ENCODE data around the gene ARID4B.
"Not testable (repeated sequence)": the region's sequence is repeated elsewhere in the genome, so short reads cannot be mapped to it uniquely, and the experiment has no call there.

The ARID4B gene

DNA sequence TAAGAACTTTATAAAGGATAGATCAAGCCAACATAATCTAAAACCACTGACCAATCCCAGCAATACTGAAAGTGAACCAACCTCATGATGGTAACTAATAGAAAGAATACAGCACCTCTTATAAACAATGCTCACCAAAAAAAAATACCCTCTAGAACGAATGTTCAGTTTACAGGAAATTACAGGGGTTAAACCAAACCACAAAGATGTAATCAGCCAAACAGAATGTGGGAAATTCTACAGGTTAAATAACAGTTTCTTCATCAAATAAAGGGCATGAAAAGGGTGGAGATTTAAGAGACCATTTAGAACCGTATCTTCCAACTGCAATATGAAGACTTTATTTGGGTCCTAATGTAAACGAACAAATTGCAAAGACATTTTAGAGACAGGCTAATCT, 30.4 kb downstream of the ARID4B start:
- DNase-seq: no peak

DNA sequence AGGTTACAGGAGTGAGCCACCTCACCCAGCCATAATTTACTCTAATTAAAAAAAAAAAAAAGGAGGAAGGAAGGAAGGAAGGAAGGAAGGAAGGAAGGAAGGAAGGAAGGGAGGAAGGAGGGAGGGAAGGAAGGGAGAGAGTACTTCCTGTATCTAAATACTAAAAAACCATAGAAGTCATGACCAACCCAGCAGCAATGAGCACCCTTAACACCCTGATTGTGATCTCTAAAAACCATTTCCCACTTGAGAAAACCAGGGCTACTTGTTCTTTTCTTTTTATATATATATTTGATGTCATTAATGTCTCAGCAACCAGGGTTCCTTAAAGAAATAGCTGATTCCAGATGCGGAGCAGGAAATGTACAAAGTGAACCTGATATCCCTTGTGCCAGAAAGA, 31.2 kb downstream of the ARID4B start:
- DNase-seq: no peak

- DNase-seq: no peak
Observed at GRCh38 chr1:235295902-235296350, 32.1 kb downstream of the ARID4B start.

GRCh38 chr1:235293322-235293942, 34.5 kb downstream of the ARID4B start:
- DNase-seq: no peak

GRCh38 chr1:235292790-235293189, 35.2 kb downstream of the ARID4B start:
- DNase-seq: no peak

DNA sequence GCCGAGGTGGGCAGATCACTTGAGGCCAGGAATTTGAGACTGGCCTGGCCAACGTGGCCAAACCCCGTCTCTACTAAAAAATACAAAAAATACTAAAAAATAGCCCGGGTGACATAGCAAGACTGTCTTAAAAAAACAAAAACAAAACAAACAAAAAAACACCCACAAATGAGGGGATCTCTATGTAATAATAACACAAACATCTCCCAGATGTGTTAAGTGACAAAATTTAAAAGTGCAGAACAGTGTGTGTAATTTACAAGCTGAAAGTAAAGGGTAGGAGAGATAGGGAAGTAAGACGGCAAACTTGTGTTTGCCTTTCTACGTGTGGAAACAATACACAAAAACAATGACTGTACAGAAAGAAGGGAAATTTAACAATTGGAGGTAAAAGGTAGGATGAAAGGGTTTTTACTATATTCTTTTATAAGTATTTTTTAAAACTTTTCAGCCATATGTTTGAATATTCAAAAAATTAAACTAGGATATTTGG, 36.3 kb downstream of the ARID4B start:
- DNase-seq: no peak

- no peak for DNase-seq
Observed at GRCh38 chr1:235290740-235291502, 37.1 kb downstream of the ARID4B start.

DNA sequence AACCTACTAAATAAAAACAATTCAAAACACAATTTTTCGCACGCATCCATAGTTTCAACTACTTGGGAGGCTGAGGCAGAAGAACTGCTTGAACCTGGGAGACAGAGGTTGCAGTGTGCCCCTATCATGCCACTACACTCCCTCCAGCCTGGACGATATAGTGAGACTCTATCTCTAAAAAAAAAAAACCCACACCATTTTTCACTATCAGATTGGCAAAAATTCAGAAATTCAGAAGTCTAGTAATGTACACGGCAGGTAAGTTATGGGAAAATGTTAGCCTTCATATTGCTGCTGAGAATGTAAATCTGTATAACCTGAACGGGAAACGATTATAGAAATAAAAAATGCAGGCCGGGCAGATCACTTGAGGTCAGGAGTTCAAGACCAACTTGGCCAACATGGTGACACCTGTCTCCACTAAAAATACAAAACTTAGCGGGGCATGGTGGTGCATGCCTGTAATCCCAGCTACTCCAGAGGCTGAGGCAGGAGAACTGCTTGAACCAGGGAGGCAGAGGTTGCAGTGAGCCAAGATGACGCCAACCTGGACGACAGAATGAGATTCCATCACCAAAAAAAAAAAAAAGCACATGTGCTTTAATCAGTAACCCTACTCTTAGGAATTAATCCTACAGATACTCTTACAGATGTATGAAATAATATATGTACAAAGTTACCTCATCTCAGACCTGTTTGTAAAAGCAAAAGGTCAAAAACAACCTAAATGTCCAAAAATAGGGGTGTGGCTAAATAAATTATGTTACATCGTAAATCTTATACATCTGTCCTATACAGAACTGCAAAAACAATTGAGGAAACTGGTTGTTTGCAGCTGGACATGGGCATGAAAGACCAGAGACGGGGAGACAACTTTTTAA, 37.9 kb downstream of the ARID4B start:
- DNase-seq: no peak

DNA sequence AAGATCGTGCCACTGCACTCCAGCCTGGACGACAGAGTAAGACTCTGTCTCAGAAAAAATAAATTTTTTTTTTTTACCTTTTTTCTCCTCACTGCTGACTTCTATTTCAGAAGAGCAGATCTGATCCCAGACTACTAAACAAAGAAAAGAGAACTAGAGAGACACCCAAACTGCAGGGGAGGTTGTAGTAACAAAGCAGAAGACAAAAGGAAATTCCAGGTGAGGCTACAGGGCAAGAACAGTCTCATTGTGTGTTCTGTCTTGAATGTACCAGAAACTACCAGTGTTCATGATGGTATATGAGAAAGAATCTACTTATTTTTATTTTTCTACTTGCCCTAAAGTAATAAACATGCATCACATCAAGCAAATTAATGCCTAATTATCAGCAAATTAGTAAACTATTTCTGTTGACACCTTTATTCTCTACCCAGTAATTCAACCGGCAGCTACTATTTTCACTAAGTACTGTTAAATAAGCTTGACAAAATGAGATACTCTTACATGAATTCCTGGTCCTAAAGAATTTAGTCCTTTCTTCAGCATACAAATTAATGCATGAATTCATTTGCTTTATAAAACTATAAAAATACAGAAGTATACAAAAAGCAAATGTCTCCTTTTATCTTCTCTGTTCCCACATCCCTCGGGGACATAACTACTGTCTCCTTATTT, 40.6 kb downstream of the ARID4B start:
- no peak for DNase-seq

- DNase-seq: no peak
Observed at GRCh38 chr1:235286667-235287066, 41.3 kb downstream of the ARID4B start.

- no peak for DNase-seq
Observed at GRCh38 chr1:235284231-235284769, 43.7 kb downstream of the ARID4B start.

- not testable (repeated sequence) for DNase-seq
Observed at GRCh38 chr1:235283636-235284035, 44.3 kb downstream of the ARID4B start.

DNA sequence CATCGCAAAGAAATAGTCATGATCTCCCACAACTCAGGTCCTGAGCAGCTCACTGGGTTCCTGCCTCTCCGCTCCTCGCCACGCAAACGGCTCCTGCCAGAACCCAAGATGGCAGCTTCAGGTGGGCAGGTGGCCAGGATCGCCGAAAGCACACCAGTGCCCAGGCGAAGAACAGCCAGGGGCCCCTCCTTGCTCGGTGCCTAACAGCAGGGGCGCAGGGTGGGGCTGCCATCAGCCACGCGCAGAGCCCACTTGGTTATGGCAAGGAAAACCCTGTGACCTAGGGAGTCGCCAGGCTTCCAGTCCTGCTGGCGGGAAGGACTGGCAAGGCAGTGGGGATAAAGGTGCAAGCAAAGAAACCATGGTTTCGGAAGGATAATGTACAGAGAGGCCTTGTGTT, 47.5 kb downstream of the ARID4B start:
- no peak for DNase-seq

DNA sequence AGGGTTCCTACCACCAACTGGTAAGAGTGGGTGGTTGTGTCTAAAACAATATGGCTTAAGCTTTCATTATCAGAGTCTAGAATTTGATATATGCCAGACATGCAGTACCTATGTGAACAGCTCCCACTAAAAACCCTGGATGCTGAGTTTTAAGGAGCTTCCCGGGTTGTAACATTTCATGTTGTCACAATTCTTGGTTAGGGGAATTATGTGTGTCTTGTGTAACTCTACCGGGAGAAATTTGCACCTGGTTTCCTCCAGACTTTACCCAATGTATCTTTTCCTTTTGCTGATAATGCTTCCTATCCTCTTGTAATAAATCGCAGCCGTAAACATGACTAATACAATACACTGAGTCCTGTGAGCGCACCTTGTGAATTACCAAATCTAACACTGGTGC, 48.3 kb downstream of the ARID4B start:
- no peak for DNase-seq

DNA sequence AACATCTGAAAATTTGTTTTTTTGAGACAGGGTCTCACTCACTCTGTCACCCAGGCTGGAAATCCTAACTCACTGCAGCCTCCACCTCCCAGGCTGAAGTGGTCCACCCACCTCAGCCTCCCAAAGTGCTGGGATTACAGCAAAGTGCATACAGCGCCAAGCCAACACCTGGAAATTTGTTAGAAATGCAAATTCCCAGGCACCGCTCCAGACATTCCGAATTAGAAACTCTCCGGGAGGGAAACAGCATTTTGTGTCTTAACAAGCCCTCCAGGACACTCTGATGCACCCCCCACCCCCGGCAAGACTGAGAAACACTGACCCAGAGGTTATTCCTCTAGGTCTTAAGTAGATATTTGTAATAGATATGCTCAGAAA, 49.1 kb downstream of the ARID4B start:
- no peak for DNase-seq

DNA sequence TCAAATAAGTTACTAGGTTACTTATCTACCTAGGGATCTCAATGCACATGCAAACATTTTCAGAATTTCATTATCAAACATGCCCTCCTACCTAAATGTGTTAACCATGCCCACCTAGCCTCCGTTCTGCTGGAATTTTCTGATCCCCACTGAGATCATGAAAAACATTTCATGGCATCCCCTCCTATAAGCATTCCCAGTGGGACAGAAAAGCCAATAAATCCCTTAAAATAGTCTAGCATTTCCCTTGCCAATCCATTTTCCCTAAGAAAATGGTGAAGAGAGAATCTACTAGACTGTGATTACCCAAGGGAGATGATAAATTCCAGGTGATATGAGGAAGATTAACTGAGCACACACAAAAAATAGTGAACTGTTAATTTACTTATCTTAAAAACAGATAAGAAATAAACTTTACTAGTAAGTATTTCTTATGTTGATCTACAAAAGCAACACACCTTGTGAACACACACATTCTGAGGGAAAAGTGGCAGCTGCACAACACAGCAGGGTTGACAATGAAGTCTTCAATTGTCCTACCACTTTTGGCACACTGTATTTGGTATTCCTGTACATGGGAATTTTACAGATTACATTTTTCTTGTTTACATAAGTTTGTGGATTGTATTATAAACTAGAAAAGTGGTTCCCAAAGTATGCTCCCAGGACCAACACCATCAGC, 49.6 kb downstream of the ARID4B start:
- no peak for DNase-seq

GRCh38 chr1:235277709-235278108, 50.3 kb downstream of the ARID4B start:
- no peak for DNase-seq

GRCh38 chr1:235275836-235276235, 52.1 kb downstream of the ARID4B start:
- DNase-seq: no peak

GRCh38 chr1:235275223-235275622, 52.8 kb downstream of the ARID4B start:
- no peak for DNase-seq

- DNase-seq: no peak
Observed at GRCh38 chr1:235272851-235273250, 55.1 kb downstream of the ARID4B start.

GRCh38 chr1:235270625-235271024, 57.4 kb downstream of the ARID4B start:
- DNase-seq: no peak

DNA sequence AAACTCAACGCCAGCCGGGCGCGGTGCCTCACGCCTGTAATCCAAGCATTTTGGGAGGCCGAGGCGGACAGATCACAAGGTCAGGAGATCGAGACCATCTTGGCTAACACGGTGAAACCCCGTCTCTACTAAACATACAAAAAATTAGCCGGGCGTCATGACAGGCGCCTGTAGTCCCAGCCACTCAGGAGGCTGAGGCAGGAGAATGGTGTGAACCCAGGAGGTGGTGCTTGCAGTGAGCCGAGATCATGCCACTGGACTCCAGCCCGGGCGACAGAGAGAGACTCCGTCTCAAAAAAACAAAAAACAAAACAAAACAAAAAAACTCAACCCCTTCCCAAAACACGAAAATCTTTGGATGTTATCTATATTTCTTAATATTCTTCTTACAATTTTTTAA, 58.0 kb downstream of the ARID4B start:
- not testable (repeated sequence) for DNase-seq

Measured in NCI-H446 treated with DMSO at 0.1 percent for 48 hours (cell line).